HT1080 (cell line): ENCODE results near the gene ARID3B. TPM values are rescaled to one million over a fixed set of nuclear protein-coding genes. Genes with fewer than 3 reads are reported as not detected.
"Not testable (repeated sequence)": the region's sequence is repeated elsewhere in the genome, so short reads cannot be mapped to it uniquely, and the experiment has no call there.

Source experiments
- DNase-seq: peaks from one replicate; pipeline ENCODE4 v3.0.0-alpha.2; 2015; ENCODE audit warnings: low read depth
- total RNA-seq: library from RNA; depleted of rRNA; stranded (reverse); fragments of >200 nt; shearing (Covaris generic); gene quantifications from 2 replicates; pipeline ENCODE4 v1.2.3, GENCODE V29; 2014

Gene ARID3B
- total RNA-seq, 1 experiment from 2014 or later: 4.9 TPM

- DNase-seq: peak; percentile 65
Measured at GRCh38 chr15:74535388-74536084, 5.5 kb upstream of the ARID3B start.

GRCh38 chr15:74537736-74538135 is 3.3 kb upstream of the ARID3B start:
- DNase-seq: no peak

GRCh38 chr15:74539521-74539920 is 1.5 kb upstream of the ARID3B start:
- not testable (repeated sequence) for DNase-seq

- DNase-seq: peak; percentile 30
Measured at GRCh38 chr15:74540161-74540760, 759 bp upstream of the ARID3B start.

GRCh38 chr15:74541494-74542165 is 610 bp downstream of the ARID3B start:
- DNase-seq: peak; percentile 73

GRCh38 chr15:74542166-74543042 is 1.4 kb downstream of the ARID3B start:
- no peak for DNase-seq

- DNase-seq: no peak
Measured at GRCh38 chr15:74543043-74543422, 2.0 kb downstream of the ARID3B start.

- no peak for DNase-seq
Measured at GRCh38 chr15:74543583-74543982, 2.6 kb downstream of the ARID3B start.

- DNase-seq: no peak
Measured at GRCh38 chr15:74545086-74545485, 4.1 kb downstream of the ARID3B start.

- DNase-seq: peak; percentile 99
Measured at GRCh38 chr15:74545776-74546656, 5.0 kb downstream of the ARID3B start.

GRCh38 chr15:74547616-74548015 is 6.6 kb downstream of the ARID3B start:
- no peak for DNase-seq

- DNase-seq: no peak
Measured at GRCh38 chr15:74548241-74548640, 7.2 kb downstream of the ARID3B start.

GRCh38 chr15:74549816-74550215 is 8.8 kb downstream of the ARID3B start:
- no peak for DNase-seq

GRCh38 chr15:74551714-74552113 is 10.7 kb downstream of the ARID3B start:
- no peak for DNase-seq

- DNase-seq: no peak
Measured at GRCh38 chr15:74552773-74553441, 11.9 kb downstream of the ARID3B start.

- no peak for DNase-seq
Measured at GRCh38 chr15:74555192-74555591, 14.2 kb downstream of the ARID3B start.

- no peak for DNase-seq
Measured at GRCh38 chr15:74558706-74559105, 17.7 kb downstream of the ARID3B start.

- DNase-seq: no peak
Measured at GRCh38 chr15:74563442-74563841, 22.4 kb downstream of the ARID3B start.

GRCh38 chr15:74564182-74564581 is 23.2 kb downstream of the ARID3B start:
- DNase-seq: no peak
